Measurements from ENCODE around the gene IL11RA.
"Not testable (repeated sequence)": the region's sequence is repeated elsewhere in the genome, so short reads cannot be mapped to it uniquely, and the experiment has no call there.

Gene IL11RA

GRCh38 chr9:34630402-34631154 lies 21.4 kb upstream of the IL11RA start:
- no peak for DNase-seq

DNA sequence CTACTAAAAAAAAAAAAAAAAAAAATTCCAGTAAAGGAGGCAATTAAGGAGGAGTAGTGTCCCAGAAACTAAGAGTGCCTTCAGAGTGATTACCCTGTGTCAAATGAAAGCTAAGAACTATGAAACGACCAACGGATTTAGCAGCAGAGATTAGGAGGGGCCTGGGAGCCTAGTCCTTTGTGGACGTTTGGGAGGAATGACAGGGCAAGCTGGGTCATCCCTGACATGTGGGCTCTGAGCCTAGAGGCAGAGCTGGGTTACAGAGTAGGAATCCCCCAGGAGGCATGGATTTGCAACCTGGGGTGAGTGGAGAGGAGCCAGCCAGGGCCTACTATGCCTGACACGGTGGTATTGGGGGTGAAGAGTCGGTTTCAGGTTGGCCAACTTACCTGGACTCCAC lies 18.8 kb upstream of the IL11RA start:
- DNase-seq = no peak

DNA sequence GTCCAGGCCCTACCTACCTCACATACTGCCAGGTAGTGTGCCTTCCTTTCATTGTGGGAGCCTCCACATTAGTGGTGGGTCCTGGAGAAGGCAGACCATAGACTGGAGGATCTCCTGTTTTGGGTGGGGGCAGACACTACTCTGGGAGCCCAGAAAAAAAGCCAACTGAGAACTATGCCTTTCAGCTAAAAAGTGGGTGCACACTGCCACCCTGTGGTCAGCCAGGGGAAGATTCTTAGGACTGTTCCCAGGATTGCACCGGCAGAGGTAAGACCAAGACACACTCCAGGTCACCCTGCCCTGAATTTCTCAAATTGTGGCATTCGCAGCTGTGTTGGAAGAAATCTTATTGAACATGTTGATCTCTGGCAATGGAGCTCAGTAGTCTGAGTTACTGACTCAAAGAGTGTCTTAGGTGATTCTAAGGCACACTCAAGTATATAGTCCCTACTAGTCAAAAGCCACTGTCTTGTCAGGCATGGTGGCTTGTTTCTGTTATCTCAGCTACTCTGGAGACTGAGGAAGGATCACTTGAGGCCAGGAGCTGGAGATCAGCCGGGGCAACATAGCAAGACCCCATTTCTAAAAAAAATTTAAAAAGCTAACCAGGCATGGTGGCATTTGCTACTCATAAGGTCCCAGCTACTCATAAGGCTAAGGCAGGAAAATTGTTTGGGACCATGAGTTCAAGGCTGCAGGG lies 18.0 kb upstream of the IL11RA start:
- peak; percentile 71 to 82 for DNase-seq

GRCh38 chr9:34634551-34635248 lies 17.3 kb upstream of the IL11RA start:
- DNase-seq = no peak

DNA sequence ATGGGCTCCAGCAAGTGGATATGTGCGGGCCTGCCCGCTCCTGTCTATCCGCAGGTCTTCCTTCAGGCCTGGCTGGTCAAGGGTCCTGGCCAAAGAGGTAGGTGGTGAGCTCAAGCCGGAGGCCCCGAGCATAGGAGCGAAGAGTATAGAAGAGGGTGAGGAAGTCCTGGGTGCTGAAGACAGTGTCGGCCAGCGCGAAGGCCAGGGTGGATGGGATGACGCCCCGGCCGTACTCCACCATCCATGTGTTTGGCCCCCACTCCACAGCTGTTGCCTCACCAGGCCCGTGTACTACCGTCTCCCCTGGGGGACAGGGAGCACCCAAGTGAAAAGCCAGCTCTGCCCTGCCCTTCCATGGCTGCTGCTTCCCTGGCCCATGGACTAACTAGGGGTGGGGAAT lies 16.4 kb upstream of the IL11RA start:
- no peak for DNase-seq

- DNase-seq = no peak
These were observed 15.1 kb upstream of the IL11RA start for GRCh38 chr9:34636791-34637355.

- peak; percentile 85 to 86 for DNase-seq
These were observed 14.4 kb upstream of the IL11RA start, which contains the start of gene SIGMAR1 for GRCh38 chr9:34637356-34638137. Gene SIGMAR1, minus strand, starts transcription at chr9:34637787. Its CDS starts 90 bp downstream, at chr9:34637697.

DNA sequence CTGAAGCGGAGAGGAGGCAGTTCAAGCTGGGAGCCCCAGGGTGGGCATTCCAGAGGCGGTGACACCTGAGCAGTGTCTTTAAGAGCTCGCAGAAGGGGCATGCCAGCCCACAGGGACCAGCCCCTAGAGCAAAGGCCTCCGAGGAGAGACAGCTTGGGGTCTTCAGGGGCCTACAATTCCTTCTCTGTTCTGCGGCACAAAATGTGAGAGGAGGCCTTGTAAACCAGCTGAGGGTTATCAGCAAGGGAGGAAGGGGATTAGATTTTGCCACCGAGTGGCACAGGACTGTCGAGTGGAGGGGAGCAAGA lies 13.9 kb upstream of the IL11RA start:
- DNase-seq = no peak

DNA sequence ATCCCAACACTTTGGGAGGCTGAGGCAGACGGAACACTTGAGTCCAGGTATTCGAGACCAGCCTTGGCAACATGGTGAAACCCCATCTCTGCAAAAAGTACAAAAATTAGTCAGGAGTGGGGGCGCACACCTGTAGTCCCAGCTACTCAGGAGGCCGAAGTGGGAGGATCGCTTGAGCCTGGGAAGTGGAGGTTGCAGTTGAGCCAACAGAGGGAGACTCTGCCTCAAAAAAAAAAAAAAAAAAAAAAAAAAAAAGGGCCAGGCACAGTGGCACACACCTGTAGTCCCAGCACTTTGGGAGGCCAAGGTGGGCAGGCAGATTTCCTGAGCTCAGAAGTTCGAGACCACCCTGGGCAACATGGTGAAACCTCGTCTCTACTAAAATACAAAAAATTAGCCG lies 12.7 kb upstream of the IL11RA start:
- DNase-seq = not testable (repeated sequence)

DNA sequence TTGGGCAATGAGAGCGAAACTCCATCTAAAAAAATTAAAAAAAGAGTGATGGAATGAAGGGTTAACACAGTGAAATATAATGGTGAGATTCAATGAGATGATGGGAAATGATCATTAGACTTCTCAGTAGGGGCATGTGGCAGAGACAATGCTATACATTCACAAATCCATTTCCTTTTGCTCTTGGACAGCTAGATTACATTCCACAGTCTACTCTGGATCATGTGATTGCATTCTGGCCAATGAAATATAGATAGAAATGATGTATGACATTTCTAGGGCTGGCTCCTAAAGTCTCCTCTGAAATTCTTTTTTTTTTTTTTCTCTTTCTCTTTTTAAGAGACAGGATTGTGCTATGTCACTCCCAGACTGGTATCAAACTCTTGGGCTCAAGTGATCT lies 9.3 kb upstream of the IL11RA start:
- DNase-seq = no peak

- DNase-seq = no peak
These were observed 7.1 kb upstream of the IL11RA start for GRCh38 chr9:34644766-34645314.

GRCh38 chr9:34646211-34647083 lies 5.5 kb upstream of the IL11RA start, which contains the start of gene GALT:
Gene GALT, plus strand, starts transcription at chr9:34646675. Its CDS starts 30 bp downstream, at chr9:34646705.
- DNase-seq = peak; percentile 85 to 87

DNA sequence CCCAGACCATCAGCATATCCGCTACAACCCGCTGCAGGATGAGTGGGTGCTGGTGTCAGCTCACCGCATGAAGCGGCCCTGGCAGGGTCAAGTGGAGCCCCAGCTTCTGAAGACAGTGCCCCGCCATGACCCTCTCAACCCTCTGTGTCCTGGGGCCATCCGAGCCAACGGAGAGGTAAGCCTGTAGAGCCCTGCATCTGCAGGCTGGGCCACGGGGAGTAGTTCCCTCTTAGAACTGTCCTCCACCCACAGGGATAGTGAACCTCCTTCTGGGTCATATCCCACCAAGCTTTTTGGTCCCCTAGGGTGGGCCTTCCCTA lies 4.9 kb upstream of the IL11RA start:
- peak in 1 of 2 experiments; percentile 59 for DNase-seq

GRCh38 chr9:34647651-34648050 lies 4.3 kb upstream of the IL11RA start:
- no peak for DNase-seq

GRCh38 chr9:34648673-34649072 lies 3.3 kb upstream of the IL11RA start:
- no peak for DNase-seq

DNA sequence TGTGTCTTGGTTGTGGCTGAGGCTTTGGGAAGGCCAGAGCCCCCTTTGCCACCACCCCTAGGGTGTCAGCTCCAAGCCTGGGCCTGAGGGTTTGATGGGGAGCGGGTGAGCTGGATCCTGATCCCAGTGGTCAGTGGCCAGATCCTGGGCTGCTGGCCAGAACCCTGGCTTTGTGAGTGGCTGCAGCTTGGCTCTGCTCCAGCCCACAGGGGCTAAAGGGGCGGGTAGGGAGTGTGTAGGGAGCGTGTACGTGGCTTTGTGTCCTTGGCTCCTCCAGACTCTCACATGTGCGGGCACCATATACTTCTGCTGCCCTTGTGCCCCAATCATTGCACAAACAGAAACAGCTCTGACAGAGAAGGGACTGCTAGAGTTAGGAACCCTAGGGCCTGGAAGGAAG lies 1.2 kb upstream of the IL11RA start:
- no peak for DNase-seq

GRCh38 chr9:34651321-34651720 lies 664 bp upstream of the IL11RA start:
- no peak for DNase-seq

- DNase-seq = no peak
These were observed 616 bp downstream of the IL11RA start for GRCh38 chr9:34652602-34653000.

DNA sequence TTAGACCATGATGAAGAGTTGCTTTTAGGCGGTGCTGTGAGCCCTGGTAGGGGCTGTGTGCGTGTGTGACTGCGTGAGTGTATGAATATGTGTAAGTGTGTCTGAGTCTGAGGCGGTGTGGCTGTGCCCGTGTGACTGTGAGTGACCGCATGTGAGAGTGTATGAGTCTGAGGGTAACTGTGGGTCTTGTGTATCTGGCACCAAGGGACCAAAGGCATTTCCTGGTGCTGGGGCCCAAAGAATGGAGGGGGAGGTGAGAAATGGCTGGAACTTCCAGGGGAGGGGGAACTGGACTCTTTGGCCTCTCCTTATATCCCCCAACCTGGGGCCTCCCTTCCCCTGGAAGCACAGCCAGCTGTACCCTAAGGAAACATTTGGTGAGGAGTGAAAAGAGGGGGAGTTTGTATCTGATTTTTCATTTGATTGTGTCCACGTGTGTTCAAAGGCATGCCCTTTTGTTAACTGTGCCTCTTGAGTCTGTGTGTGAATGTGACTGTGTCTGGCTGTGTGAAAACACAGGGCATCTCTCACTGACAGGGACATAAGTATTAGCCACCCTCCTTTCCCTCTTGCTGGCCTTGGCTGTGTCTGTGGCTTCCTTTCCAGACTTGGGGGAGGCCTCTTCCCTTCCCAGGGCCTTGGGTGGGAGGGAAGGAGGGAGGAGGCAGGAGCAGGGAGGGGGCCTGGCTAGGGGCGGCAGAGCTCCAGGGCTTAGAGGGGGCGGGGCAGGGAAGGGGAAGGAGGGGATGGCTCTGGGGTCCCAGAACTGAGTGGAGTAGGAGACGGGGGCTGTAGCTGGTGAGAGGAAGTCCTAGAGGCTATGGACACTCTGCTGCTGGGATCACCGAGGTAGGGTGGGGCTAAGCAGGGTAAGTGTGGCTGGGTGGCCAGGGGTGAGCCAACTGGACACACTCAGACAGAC lies 1.4 kb downstream of the IL11RA start:
- peak in 1 of 2 experiments; percentile 33 for DNase-seq

DNA sequence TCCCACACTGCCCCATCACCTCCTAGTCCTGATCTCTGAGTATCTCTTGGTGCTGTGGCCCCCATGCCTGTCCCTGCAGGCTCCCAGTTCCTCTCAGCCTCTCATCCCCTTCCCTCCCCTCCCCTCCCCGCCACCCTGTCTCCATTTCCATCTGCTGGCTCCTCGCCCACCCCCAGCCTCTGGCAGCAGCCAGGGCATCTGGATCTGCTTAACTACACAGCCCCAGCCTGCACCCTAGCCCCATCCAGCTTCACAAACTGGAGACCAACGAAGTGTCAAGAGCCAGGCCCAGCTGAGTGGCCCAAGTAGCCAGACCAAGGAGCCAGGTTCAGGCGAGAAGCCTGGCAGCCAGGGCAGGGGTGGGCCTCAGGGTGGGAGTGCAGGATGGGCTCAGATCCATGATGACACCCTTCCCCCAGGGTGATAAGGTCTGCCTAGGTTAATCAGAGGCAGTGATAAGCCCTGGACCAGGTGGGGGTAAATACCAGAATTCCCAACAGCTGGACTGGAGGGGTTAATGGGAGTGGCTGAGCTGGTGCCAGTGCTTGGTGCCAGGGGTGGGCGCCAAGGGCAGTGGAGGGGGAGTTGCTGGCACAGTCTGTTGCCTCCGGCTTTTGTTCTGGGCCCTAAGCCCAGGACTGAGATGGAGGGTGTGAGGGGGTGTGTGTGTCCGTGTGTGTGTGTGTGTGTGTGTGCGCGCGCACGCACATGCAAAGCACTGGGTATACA lies 2.5 kb downstream of the IL11RA start:
- DNase-seq = no peak

All from Kasumi-1 (cell line).